ENCODE data around the gene HESX1.
A peak's percentile ranks its signal among the peaks of the same experiment; 100 is the strongest.

The HESX1 gene

DNA sequence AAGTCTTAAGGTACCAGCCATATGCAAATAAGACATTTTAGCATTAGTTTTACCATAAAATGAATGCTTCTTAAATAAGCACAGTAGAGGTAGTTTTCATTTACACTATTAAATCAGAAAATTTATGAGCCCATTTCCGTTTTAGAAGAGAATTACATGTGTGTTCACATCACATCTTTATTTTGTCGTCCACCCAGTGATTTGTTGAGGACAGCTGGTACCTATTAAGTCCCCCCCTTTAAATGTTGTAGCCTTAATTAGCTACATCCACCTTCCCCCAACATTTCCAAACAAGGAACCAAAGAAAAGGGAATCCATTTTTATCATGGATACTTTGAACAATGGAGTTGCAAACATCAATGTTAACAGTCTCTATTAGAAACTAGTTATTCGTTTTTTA lies 41.5 kb downstream of the HESX1 start:
- no peaks in the 10 kb centered on the region for H3K9me3 ChIP-seq (ENCODE audit: insufficient read depth, low read depth, low read length)
- H3F3A ChIP-seq (ENCODE audit: low read depth): no peaks in the 10 kb centered on the region
- H3K9ac ChIP-seq (ENCODE audit: low read depth, low read length, poor library complexity, severe bottlenecking): no peak overlapping the region
- H3K4me1 ChIP-seq (ENCODE audit: insufficient read depth, low read length, poor library complexity, severe bottlenecking): peaks cover 41% of the 10 kb centered on the region
- no peaks in the 10 kb centered on the region for H3K79me2 ChIP-seq (ENCODE audit: insufficient read depth, low read length)
- no peaks in the 10 kb centered on the region for H3K36me3 ChIP-seq (ENCODE audit: insufficient read depth, low read length)
- no peaks in the 10 kb centered on the region for H4K20me1 ChIP-seq (ENCODE audit: insufficient read depth, low read length, poor library complexity, severe bottlenecking)
- no peak for TF ChIP-seq EZH2phosphoT487 (IDR thresholded peaks at IDR 0.05; ENCODE audit: borderline replicate concordance)
- TF ChIP-seq, protein P1, sequence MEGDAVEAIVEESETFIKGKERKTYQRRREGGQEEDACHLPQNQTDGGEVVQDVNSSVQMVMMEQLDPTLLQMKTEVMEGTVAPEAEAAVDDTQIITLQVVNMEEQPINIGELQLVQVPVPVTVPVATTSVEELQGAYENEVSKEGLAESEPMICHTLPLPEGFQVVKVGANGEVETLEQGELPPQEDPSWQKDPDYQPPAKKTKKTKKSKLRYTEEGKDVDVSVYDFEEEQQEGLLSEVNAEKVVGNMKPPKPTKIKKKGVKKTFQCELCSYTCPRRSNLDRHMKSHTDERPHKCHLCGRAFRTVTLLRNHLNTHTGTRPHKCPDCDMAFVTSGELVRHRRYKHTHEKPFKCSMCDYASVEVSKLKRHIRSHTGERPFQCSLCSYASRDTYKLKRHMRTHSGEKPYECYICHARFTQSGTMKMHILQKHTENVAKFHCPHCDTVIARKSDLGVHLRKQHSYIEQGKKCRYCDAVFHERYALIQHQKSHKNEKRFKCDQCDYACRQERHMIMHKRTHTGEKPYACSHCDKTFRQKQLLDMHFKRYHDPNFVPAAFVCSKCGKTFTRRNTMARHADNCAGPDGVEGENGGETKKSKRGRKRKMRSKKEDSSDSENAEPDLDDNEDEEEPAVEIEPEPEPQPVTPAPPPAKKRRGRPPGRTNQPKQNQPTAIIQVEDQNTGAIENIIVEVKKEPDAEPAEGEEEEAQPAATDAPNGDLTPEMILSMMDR (conservative IDR thresholded peaks at IDR 0.05; ENCODE audit: low read length): no peak
- no peaks in the 10 kb centered on the region for H3K9me2 ChIP-seq (replicated peaks; ENCODE audit: low read depth, low read length)
- H3K27me3 ChIP-seq (ENCODE audit: insufficient read depth, low read length, poor library complexity, severe bottlenecking): no peaks in the 10 kb centered on the region
- H2AFZ ChIP-seq (ENCODE audit: low read length): no peak overlapping the region
- H3K4me3 ChIP-seq (ENCODE audit: low read length, poor library complexity, severe bottlenecking): peak overlapping the region; percentile 47
- peak overlapping the region; percentile 67 for H3K4me2 ChIP-seq (ENCODE audit: low read depth, low read length, poor library complexity, severe bottlenecking)

GRCh38 chr3:57157545-57157944 lies 42.2 kb downstream of the HESX1 start:
- no peak overlapping the region for H3K9ac ChIP-seq (ENCODE audit: low read depth, low read length, poor library complexity, severe bottlenecking)
- H3K4me2 ChIP-seq (ENCODE audit: low read depth, low read length, poor library complexity, severe bottlenecking): no peak overlapping the region
- no peaks in the 10 kb centered on the region for H3K27me3 ChIP-seq (ENCODE audit: insufficient read depth, low read length, poor library complexity, severe bottlenecking)
- H3K4me1 ChIP-seq (ENCODE audit: insufficient read depth, low read length, poor library complexity, severe bottlenecking): peaks cover 49% of the 10 kb centered on the region
- no peaks in the 10 kb centered on the region for H3K9me2 ChIP-seq (replicated peaks; ENCODE audit: low read depth, low read length)
- H3K79me2 ChIP-seq (ENCODE audit: insufficient read depth, low read length): no peaks in the 10 kb centered on the region
- TF ChIP-seq, protein P1 (conservative IDR thresholded peaks at IDR 0.05; ENCODE audit: low read length): no peak
- TF ChIP-seq EZH2phosphoT487 (IDR thresholded peaks at IDR 0.05; ENCODE audit: borderline replicate concordance): no peak
- H2AFZ ChIP-seq (ENCODE audit: low read length): no peak overlapping the region
- H4K20me1 ChIP-seq (ENCODE audit: insufficient read depth, low read length, poor library complexity, severe bottlenecking): no peaks in the 10 kb centered on the region
- no peaks in the 10 kb centered on the region for H3K9me3 ChIP-seq (ENCODE audit: insufficient read depth, low read depth, low read length)
- no peaks in the 10 kb centered on the region for H3F3A ChIP-seq (ENCODE audit: low read depth)
- no peak overlapping the region for H3K4me3 ChIP-seq (ENCODE audit: low read length, poor library complexity, severe bottlenecking)
- no peaks in the 10 kb centered on the region for H3K36me3 ChIP-seq (ENCODE audit: insufficient read depth, low read length)

DNA sequence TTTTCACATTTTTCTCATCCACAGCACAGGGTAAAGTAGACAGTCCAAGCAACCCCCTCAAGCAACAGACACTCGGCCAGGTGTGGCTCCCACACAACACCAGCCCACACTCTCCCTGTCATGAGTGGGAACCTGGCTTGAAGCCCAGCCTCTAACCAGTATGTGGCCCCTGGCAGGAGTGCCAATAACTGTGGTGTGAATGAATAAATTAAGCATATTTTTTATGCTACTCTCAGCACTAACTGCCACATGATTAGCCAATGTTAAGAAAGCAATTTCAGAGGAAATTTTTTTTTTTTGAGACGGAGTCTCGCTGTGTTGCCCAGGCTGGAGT lies 44.5 kb downstream of the HESX1 start:
- no peak for TF ChIP-seq EZH2phosphoT487 (IDR thresholded peaks at IDR 0.05; ENCODE audit: borderline replicate concordance)
- TF ChIP-seq, protein P1 (conservative IDR thresholded peaks at IDR 0.05; ENCODE audit: low read length): no peak
- Histone ChIP-seq H3K36me3 (ENCODE audit: insufficient read depth, low read length) (no peaks in the 10 kb centered on the region), H3K4me2 (ENCODE audit: low read depth, low read length, poor library complexity, severe bottlenecking) (no peak overlapping the region), H3K9me3 (ENCODE audit: insufficient read depth, low read depth, low read length) (no peaks in the 10 kb centered on the region), H3K4me3 (ENCODE audit: low read length, poor library complexity, severe bottlenecking) (no peak overlapping the region), H4K20me1 (ENCODE audit: insufficient read depth, low read length, poor library complexity, severe bottlenecking) (no peaks in the 10 kb centered on the region), H3K4me1 (ENCODE audit: insufficient read depth, low read length, poor library complexity, severe bottlenecking) (peaks cover 46% of the 10 kb centered on the region), H3K9me2 (replicated peaks; ENCODE audit: low read depth, low read length) (no peaks in the 10 kb centered on the region), H3K9ac (ENCODE audit: low read depth, low read length, poor library complexity, severe bottlenecking) (no peak overlapping the region), H3F3A (ENCODE audit: low read depth) (no peaks in the 10 kb centered on the region), H3K27me3 (ENCODE audit: insufficient read depth, low read length, poor library complexity, severe bottlenecking) (no peaks in the 10 kb centered on the region), H3K79me2 (ENCODE audit: insufficient read depth, low read length) (no peaks in the 10 kb centered on the region), H2AFZ (ENCODE audit: low read length) (no peak overlapping the region)

Measured in Loucy (cell line).